Measurements from ENCODE around the gene BIN1.

BIN1 gene

GRCh38 chr2:127071901-127072328 lies 35.0 kb downstream of the BIN1 start:
- no peak for DNase-seq

GRCh38 chr2:127070221-127070620 lies 36.7 kb downstream of the BIN1 start:
- no peak for DNase-seq

DNA sequence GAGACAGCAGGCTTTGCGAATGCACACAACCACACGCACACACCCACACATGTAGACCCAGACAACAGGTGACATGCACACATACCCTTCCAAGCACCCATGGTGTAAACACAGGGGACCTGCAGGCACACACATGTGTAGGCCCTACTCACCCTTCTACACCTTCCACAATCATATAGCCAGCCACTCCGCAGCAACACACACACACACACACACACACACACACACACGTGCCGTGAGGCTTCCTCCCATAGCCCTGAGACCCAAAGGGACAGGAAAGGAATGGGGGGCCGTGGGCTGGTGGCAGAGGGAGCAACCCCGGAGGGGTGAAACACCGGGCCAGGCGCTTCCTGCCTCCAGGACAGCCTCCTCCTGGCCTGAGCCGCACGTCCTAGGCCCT lies 37.4 kb downstream of the BIN1 start:
- DNase-seq: no peak

DNA sequence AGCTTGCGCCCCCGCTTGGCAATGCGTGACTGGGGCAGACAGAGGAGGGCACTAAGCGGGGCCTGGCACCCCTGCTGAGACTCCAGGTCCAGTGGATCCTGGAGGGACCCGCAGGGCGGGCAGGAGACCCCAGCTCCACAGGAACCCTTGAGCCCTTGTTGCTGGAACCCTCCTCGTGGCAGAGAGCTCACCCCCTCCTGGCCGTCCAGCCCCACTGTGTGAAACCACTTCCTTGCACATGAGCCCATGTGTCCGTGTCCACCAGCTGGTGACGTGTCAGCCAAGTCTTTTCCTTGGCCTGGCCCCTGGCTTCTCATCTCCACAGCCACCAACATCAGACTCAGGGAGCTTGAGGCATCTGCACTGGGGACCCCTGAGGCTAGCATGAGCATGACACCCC lies 38.0 kb downstream of the BIN1 start:
- DNase-seq: no peak

DNA sequence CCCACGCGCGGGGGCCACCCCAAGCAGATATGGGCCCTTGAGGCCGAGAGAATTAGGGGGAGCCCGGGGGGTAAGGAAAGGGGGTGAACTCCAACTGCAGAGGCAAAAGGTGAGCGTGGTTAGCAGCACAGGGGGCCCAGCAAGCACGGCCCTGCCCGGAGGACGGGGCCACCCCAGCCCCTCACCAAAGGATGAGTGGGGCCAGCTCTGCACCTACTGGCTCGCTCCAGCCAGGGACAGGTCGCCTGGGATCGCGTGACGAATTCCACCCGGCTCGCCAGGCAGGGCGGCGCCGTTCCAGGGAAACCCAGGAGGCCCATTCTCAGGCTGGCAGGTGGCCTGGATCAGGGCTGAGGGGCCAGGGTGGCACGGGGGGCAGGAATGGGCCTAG lies 38.6 kb downstream of the BIN1 start:
- DNase-seq: no peak

DNA sequence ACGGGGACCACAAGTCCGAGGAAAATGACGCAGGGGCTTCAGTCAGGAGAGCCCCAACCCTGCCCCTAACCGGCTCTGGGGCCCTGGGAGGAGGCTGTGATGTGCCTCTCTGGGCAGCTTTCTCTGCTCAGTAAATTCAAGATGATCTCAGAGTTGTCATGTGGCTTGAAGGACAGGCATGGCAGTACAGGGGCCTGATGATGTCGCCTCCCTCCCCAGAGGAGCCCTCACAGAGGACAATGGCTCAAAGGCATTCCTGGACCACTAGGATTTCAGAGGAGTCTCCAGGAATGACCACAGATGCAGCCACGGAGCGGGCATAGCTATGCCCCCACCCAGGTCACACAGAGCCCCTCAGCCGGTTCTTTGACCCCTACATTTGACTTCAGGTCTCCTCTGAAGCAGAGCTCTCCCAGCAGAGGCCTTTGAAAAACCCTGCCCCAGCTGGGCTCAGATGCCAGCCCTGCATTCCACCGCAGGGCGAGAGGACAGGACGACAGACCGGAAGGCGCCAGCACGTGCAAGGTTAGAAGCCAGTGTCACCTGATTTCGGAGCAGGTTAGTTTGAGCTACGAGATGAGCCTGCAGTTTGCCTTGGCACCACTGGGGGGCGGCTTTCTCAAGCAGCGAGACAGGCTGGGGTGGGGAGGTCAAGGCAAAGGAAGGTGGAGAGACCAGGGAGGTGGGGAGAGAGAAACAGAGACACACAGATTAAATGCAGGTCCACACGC lies 39.2 kb downstream of the BIN1 start:
- DNase-seq: peak; percentile 69

DNA sequence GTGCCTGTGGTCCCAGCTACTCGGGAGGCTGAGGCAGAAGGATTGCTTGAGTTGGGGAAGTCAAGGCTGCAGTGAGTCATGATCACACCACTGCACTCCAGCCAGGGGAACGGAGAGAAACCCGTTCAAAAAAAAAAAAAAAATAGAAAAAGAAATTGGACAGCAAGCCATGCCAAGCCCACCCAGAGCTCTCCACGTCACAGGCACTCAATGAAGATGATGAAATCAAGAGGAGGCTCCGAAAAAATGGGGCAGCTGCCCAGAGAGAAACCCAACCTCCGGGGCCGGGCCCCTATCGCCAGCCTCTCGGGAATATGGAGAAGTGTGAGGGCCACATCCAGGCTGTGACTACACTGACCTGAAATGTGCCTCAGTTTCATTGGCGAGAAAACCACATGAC lies 40.0 kb downstream of the BIN1 start:
- no peak for DNase-seq

DNA sequence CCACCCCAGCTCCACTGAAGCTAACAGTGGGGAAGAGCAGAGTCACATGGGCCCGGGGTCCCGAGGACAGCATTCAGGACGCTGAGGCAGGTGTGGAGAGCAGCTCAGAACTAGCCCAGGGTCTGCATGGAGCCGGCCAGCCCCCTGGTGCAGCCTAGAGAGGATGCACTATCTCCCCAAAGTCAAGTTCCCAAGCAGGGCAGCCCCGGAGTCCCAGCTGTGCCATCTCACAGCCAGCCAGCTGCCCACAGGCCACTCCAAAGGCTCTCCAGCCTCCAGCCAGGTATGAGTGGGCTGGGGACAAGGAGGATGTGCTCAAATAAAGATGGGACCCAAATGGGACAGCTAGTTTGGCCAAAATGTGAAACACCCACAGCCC lies 41.0 kb downstream of the BIN1 start:
- DNase-seq: no peak

GRCh38 chr2:127065299-127065939 lies 41.5 kb downstream of the BIN1 start:
- no peak for DNase-seq

DNA sequence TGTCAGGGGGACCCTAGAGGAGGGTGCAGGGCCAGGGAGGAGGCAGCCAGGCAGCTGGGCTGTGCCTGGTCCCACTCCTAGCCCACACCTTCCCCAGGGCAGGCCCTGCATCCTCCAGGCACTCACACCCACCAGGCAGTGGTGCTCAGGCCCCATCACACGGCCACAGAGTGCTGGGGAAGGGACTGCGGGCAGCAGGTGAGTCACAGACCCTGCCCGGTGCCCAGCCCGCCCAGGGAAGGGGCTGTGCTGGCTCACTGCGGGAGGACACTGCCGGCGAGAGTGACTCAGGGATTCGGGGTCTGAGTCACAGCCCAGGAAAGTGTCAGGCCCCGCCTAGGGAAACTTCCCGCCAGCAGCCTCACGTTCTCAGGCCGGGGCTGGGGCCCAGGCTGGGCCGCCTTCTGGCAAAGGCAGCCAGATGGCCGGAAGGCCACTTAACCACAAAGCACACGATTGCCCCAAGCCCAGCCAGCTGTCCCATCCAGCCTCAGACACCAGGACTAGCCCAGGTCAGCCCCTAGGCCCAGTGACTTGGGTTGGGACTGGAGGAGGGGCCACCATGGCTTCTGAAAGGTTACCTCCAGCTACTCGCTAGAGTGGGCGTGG lies 42.2 kb downstream of the BIN1 start:
- peak; percentile 96 for DNase-seq

GRCh38 chr2:127063701-127064590 lies 43.0 kb downstream of the BIN1 start:
- DNase-seq: no peak

DNA sequence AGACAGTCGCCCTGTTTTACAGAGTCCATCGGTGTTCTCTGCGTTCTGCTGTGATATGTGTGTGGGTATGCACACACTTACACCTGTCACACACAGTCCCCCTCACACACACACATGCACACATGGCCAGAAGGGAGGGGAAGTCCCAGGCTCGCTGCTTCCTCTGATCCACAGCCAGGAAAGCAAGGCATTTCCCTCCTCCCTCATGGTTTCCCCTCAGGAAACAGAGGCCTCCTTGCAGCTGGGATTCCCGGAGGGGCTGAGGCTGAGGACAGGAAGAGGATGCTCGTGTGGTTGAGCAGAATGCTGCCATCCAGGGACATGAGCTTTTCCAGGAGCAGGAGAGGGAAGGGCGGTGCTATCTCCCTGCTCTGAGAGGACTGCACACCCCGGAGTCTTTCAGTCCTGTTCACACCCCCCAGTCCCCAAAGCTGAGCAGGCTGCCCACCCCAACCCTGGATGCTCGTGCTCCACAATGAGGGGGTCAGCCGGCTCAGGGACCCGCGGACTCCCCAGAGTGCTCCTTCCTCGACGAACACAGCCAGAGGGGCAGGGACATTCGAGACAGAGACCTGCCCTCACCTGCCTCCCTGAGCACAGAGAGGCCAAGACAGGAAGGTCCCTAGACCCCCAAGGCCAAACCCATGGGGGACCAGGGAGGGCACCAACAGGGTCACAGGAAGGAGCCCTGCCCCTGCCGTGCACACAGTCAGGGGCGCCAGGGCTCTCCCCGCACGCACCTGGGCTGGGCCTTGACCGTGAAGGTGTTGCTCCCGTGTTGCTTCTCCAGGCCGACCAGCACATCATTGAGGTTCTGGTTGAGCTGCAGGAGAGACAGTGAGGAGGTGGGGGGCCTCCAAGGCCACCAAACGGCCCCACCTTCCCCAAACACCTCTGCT lies 45.3 kb downstream of the BIN1 start:
- no peak for DNase-seq

DNA sequence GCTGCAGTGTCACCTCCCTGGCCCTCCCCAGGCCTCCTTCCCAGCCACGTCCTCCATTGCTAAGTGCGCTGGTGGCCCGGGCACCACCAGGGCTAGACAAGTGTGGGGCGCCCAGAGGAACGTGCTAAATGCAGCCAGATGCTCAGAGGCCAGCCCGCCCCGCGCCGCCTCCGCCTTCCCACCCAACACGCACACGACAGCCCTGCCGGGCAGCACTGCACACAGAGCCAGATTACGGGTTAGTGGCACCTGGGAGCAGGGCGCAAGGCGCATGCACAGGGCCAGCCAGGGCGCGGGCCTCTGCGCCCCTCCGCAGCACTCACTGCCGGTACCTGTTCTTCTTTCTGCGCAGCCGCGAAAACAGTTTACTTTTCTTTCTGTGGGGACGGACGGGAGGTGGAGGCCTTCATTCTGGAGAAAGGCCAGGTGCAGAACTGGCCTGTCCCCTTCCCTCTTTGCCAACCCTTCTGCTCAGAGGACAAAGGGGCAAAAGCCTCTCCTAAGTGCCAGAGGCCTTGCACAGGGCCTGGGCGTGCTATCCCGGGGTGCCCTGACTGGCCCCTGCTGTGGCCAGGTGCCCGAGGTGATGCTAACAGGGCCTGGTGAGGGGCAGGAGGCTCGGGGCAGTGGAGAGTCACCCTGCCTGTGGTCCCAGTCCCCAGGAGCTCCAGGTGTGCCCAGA lies 46.5 kb downstream of the BIN1 start:
- no peak for DNase-seq

GRCh38 chr2:127059559-127059958 lies 47.4 kb downstream of the BIN1 start:
- DNase-seq: no peak

DNA sequence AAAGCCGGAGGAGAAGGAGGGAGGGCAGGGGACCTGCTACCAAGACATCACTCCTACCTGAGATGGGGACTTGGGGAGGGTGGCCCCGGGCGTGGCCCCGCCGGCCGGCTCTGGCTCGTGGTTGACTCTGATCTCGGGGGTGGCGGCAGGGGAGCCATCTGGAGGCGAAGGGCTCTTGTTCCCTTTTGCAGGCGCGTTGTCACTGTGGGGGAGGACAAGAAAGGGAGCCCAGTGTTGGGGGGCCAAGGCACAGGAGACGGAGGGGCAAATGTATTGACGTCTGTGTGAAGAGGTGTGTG lies 48.1 kb downstream of the BIN1 start:
- no peak for DNase-seq

DNA sequence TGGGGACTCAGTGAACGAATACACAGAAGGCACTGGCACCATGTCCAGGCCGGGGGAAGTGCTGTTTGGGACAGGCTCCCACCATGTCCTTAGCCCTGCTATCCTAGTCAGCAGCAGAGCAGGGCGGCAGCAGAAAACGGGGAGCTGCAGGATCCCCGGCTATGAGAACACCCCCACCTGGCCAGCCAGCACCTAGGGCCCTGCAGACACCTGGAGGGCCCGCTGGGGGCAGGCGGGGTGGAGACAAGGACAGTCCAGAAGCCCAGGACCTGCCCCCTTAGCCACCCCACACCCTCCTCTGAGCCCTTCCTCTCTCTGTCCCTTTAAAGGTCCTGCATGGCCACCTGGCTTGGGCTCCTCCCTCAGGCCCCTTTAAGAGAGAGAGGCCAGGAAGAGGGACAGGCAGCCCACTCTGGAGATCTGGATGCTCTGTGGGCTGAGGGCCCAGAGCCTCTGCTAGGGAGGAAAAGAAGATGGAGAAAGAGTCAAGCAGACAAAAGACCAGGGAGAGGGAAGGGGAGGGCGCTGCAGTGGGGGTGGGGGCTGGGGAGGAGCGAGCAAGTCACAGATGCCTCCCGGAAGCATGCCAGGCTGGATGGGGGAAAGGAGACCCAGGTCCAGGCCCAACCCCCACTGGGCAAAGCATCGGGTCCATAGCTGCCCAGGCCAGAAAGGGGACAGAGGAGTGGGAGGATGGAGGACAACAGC lies 48.6 kb downstream of the BIN1 start:
- DNase-seq: no peak

- no peak for DNase-seq
These were observed 49.3 kb downstream of the BIN1 start for GRCh38 chr2:127057371-127058245.

DNA sequence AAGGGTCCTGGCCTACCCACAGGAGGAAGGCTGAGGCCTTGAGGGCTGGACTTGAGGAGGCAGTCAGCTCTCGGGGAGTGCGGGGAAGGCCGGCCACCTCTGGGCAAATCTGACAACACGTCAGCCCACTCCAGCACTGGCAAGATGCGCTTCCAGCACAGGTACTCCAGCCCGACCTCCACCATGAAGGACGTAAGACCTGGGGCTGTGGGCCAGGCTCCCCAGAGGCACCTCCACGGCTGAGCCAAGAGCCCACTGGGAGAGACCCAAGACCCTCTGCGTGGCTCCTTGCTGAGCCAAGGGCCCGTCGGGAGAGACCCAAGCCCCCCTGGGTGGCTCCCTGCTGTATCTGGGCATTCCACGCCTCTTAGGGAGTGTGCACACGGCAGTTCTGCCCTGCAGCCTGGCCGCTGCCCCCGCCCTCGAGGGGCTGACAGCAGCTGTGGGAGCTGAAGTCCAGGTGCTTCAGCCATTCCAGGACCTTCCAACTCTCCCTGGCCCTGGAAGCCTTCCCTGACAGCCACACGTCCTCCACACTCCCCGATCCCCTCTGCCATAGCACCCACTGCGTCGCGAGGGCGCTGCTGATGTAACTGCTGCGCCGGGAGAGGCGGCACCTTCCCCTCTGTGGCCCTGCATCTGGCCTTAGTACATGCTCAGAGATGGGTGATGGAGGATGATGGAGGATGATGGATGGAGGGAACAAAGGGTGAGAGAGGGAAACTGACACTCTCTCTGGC lies 50.2 kb downstream of the BIN1 start:
- DNase-seq: no peak

GRCh38 chr2:127056086-127056485 lies 50.9 kb downstream of the BIN1 start:
- no peak for DNase-seq

DNA sequence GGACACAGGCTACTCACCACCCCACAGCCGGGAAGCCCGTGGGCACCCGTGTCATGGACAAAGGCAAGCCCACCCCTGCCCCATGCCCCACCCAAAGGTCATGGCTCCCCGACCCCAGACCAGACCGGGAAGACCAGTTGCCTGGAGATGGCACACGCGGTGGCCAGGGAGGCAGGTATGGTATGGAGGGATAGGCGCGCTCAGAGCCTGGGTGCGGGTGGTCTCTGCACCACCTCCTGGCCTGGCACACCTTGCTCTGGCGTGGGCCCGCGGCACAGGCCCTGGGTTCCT lies 51.2 kb downstream of the BIN1 start:
- no peak for DNase-seq

Data from OCI-M1 (cell line).